GM12878 (cell line): Measurements from ENCODE around the gene NTM. TPM values are rescaled to one million over a fixed set of nuclear protein-coding genes. Genes with fewer than 3 reads are reported as not detected.

Experiments
- ATAC-seq: fragments of 200-7000 bp; cut with Tn5 transposase; 3 replicates; pipeline ENCODE4 v1.9.1; 2020; ENCODE audit warnings: mild to moderate bottlenecking, moderate library complexity
- BruUV-seq: library from RNA; stranded (reverse); fragments of 400-500 nt; replicated peaks from 2 replicates; lab custom pipeline; 2021; lab: Mats Ljungman, UMichigan
- CTCF ChIA-PET: fragments of 300-600 bp; sonication (Branson Sonifier 250); formaldehyde crosslinking; extraction: SDS; loops from one replicate; lab custom pipeline; 2021; ENCODE audit warnings: inconsistent platforms; lab: Yijun Ruan, JAX
- POLR2A ChIA-PET: fragments of 350-600 bp; formaldehyde crosslinking; extraction: SDS; loops from one replicate; lab custom pipeline; 2021; ENCODE audit warnings: inconsistent platforms; lab: Charles Lee
- RAD21 ChIA-PET: fragments of 300-600 bp; sonication (Branson Sonifier 250); formaldehyde crosslinking; loops from one replicate; lab custom pipeline; 2023; ENCODE audit warnings: antibody characterized with exemption; ENCODE audit not compliant: unreplicated experiment; lab: Charles Lee
- SMC1A ChIA-PET: fragments of 300-600 bp; sonication (Branson Sonifier 250); formaldehyde crosslinking; loops from one replicate; lab custom pipeline; 2023; ENCODE audit not compliant: unreplicated experiment, uncharacterized antibody; lab: Charles Lee
- DNase-seq: peaks from one replicate; pipeline ENCODE4 v3.0.0-alpha.2; 2011; ENCODE audit warnings: low read depth, low spot score
- FAIRE-seq: peaks from 3 replicates; lab custom pipeline; 2011; peaks lifted over from hg19 to GRCh38; lab: Jason Lieb, UNC
- H2AFZ ChIP-seq: 2 replicates; pipeline ENCODE4 v1.6.0; 2011; ENCODE audit warnings: low read depth, low read length, control low read depth; ENCODE audit not compliant: control insufficient read depth
- H3K27ac ChIP-seq: 2 replicates; pipeline ENCODE4 v1.5.1; 2011; ENCODE audit warnings: control low read depth; ENCODE audit not compliant: control insufficient read depth, insufficient read depth
- H3K27me3 ChIP-seq, 2 experiments: replicated peaks in 1 of 2; 2 replicates each; pipeline versions ENCODE4 v1.6.0 to v1.6.1; 2011; ENCODE audit warnings: low read length in 1 of 2; ENCODE audit not compliant: control insufficient read depth in 2 of 2, insufficient read depth in 2 of 2
- H3K36me3 ChIP-seq, 2 experiments: 2 replicates each; pipeline ENCODE4 v1.5.1; 2011; ENCODE audit warnings: low read length in 1 of 2; ENCODE audit not compliant: control insufficient read depth in 2 of 2, insufficient read depth in 2 of 2
- H3K4me1 ChIP-seq: 2 replicates; pipeline ENCODE4 v1.6.1; 2011; ENCODE audit warnings: mild to moderate bottlenecking, low read length, moderate library complexity, mixed read lengths; ENCODE audit not compliant: control insufficient read depth, insufficient read depth
- H3K4me2 ChIP-seq: 2 replicates; pipeline ENCODE4 v1.6.0; 2011; ENCODE audit warnings: control low read depth; ENCODE audit not compliant: control insufficient read depth, insufficient read depth
- H3K4me3 ChIP-seq: fragments of 200-600 bp; sonication (generic); 2 replicates; pipeline ENCODE4 v1.5.1; 2016
- H3K79me2 ChIP-seq: 2 replicates; pipeline ENCODE4 v1.6.0; 2011; ENCODE audit warnings: low read length; ENCODE audit not compliant: control insufficient read depth, insufficient read depth
- H3K9ac ChIP-seq: 2 replicates; pipeline ENCODE4 v1.8.0; 2011; ENCODE audit warnings: low read length, control low read depth, mixed read lengths; ENCODE audit not compliant: control insufficient read depth, insufficient read depth
- H3K9me3 ChIP-seq: replicated peaks from 3 replicates; pipeline ENCODE4 v1.5.1; 2011; ENCODE audit warnings: mild to moderate bottlenecking, low read length; ENCODE audit not compliant: control insufficient read depth, insufficient read depth
- H4K20me1 ChIP-seq: 2 replicates; pipeline ENCODE4 v1.6.0; 2011; ENCODE audit not compliant: control insufficient read depth, insufficient read depth
- BMI1 ChIP-seq: fragments of 450-650 bp; IDR thresholded peaks from 2 replicates; pipeline ENCODE4 v1.6.1; 2016; ENCODE audit warnings: mild to moderate bottlenecking, moderate library complexity, borderline replicate concordance
- CBX5 ChIP-seq: sonication (generic); IDR thresholded peaks from 2 replicates; pipeline ENCODE4 v1.6.1; 2016; ENCODE audit warnings: low read depth, moderate library complexity, mild to moderate bottlenecking, inconsistent platforms
- CREB1 ChIP-seq: IDR thresholded peaks from 2 replicates; pipeline ENCODE4 v1.6.1; 2012; ENCODE audit warnings: low read depth, mild to moderate bottlenecking, inconsistent platforms
- ESRRA ChIP-seq: IDR thresholded peaks from 2 replicates; pipeline ENCODE4 v1.6.1; 2012; ENCODE audit warnings: mild to moderate bottlenecking, low read length, improper control_type of control experiment
- ETV6 ChIP-seq, 2 experiments: fragments of 450-650 bp in 1 of 2; IDR thresholded peaks in 1 of 2; conservative IDR thresholded peaks in 1 of 2; 2 replicates each; pipeline ENCODE4 v1.6.1; 2014; ENCODE audit warnings: antibody characterized with exemption in 1 of 2, borderline replicate concordance in 1 of 2, low read depth in 1 of 2, mild to moderate bottlenecking in 1 of 2, moderate library complexity in 1 of 2
- HCFC1 ChIP-seq: fragments of 150-350 bp; IDR thresholded peaks from 2 replicates; pipeline ENCODE4 v1.6.1; 2014; ENCODE audit warnings: low read length
- LARP7 ChIP-seq: fragments of 450-650 bp; IDR thresholded peaks from 2 replicates; pipeline ENCODE4 v1.6.1; 2017; ENCODE audit warnings: mild to moderate bottlenecking
- MEF2A ChIP-seq: IDR thresholded peaks from 2 replicates; pipeline ENCODE4 v1.6.1; 2011; ENCODE audit warnings: low read depth, mild to moderate bottlenecking, low read length, moderate library complexity; ENCODE audit not compliant: insufficient read depth
- NFYB ChIP-seq: IDR thresholded peaks from 2 replicates; pipeline ENCODE4 v1.6.1; 2011; ENCODE audit warnings: low read depth, mild to moderate bottlenecking, low read length, improper control_type of control experiment, moderate library complexity; ENCODE audit not compliant: insufficient read depth
- NR2C2 ChIP-seq: IDR thresholded peaks from 2 replicates; pipeline ENCODE4 v1.6.1; 2011; ENCODE audit warnings: borderline replicate concordance, low read depth; ENCODE audit not compliant: control insufficient read depth, insufficient read length
- RCOR1 ChIP-seq: conservative IDR thresholded peaks from 2 replicates; pipeline ENCODE4 v1.6.1; 2012; ENCODE audit warnings: low read depth, low read length, improper control_type of control experiment
- REST ChIP-seq: IDR thresholded peaks from 2 replicates; pipeline ENCODE4 v1.6.1; 2012; ENCODE audit warnings: mild to moderate bottlenecking, low read depth, low read length
- SREBF2 ChIP-seq: IDR thresholded peaks from 2 replicates; pipeline ENCODE4 v1.6.1; 2012; ENCODE audit warnings: mild to moderate bottlenecking, low read length
- TCF3 ChIP-seq: IDR thresholded peaks from 2 replicates; pipeline ENCODE4 v1.6.1; 2012; ENCODE audit warnings: low read depth, mild to moderate bottlenecking, low read length, borderline replicate concordance; ENCODE audit not compliant: insufficient read depth
- YY1 ChIP-seq: IDR thresholded peaks from 2 replicates; pipeline ENCODE4 v1.6.1; 2011; ENCODE audit warnings: low read depth, mild to moderate bottlenecking, low read length
- ZBED1 ChIP-seq: IDR thresholded peaks from 2 replicates; pipeline ENCODE4 v1.6.1; 2016; ENCODE audit warnings: borderline replicate concordance
- ZNF592 ChIP-seq: fragments of 450-650 bp; IDR thresholded peaks from 2 replicates; pipeline ENCODE4 v1.6.1; 2017; ENCODE audit warnings: mild to moderate bottlenecking, moderate library complexity
- ZNF622 ChIP-seq: fragments of 450-650 bp; IDR thresholded peaks from 2 replicates; pipeline ENCODE4 v1.6.1; 2017; ENCODE audit warnings: mild to moderate bottlenecking, inconsistent platforms
- WGBS: methylation state at CpG from one replicate; pipeline ENCODE4 v1.1.6; 2016; ENCODE audit warnings: low lambda C conversion rate; ENCODE audit not compliant: insufficient replicate concordance, insufficient coverage; ENCODE audit errors: missing lambda C conversion rate; 5-methylcytosine and 5-hydroxymethylcytosine counted together
- in situ Hi-C: fragments of 300-500 bp; cut with MboI; formaldehyde crosslinking; loops from 9 replicates; pipeline ENCODE4 v1.14.3; 2018; ENCODE audit warnings: mixed read lengths
- intact Hi-C: fragments of 100-400 bp; cut with micrococcal nuclease; formaldehyde crosslinking; loops from one replicate; pipeline ENCODE4 v1.14.2; 2022; ENCODE audit not compliant: unreplicated experiment
- polyA plus RNA-seq, 11 experiments: library from polyadenylated mRNA; depleted of rRNA in 4 of 11; unstranded in 6 of 11; stranded (reverse) in 5 of 11; fragments of >200 nt; fragmentation: Nextera tagmentation in 4 of 11; fragmentation: Illumina TruSeq in 1 of 11; extraction: Ambion mirVana in 4 of 11; extraction: Trizol in 1 of 11; gene quantifications; 1 replicate in 1 of 11; 2 replicates in 10 of 11; pipeline versions ENCODE4 v1.2.1 to v1.2.3, GENCODE V29; 2011 to 2016; ENCODE audit warnings: inconsistent platforms in 2 of 11, missing spikeins in 2 of 11, low read depth in 1 of 11
- total RNA-seq, 4 experiments: library from RNA; depleted of rRNA in 3 of 4; stranded (reverse); fragments of >200 nt in 3 of 4; fragmentation: Illumina TruSeq in 1 of 4; extraction: Trizol in 1 of 4; gene quantifications; 2 replicates each; pipeline versions ENCODE4 v1.2.1 to v1.2.3, GENCODE V29; 2013 to 2021

The NTM gene
- total and polyA plus RNA-seq, 10 of the 15 experiments (the other 5 are each of a cell fraction or from before 2014, with no cell fraction given), result not detected

GRCh38 chr11:131985846-131986301 is 615.5 kb downstream of the NTM start (continued):
- TF ChIP-seq ZNF592, result no peak
- no peak for TF ChIP-seq MEF2A
- TF ChIP-seq CBX5, result no peak
- no peak for TF ChIP-seq RCOR1
- TF ChIP-seq LARP7, result no peak
- TF ChIP-seq NFYB, result no peak
- TF ChIP-seq, all 136 proteins: peak for 0

GRCh38 chr11:131987703-131988102 is 617.3 kb downstream of the NTM start:
- ChIA-PET RAD21 (no interaction called here), SMC1A (no interaction called here), CTCF (no interaction called here), POLR2A (no interaction called here)
- intact Hi-C loops (no loop called here), in situ Hi-C loops (no loop called here)
- Histone ChIP-seq H3K9ac (no peak overlapping the region), H4K20me1 (no peaks in the 10 kb centered on the region), H3K4me1 (no peaks in the 10 kb centered on the region), H3K4me3 (no peak overlapping the region), H3K36me3 (no peaks in the 10 kb centered on the region), H3K4me2 (no peak overlapping the region), H2AFZ (no peak overlapping the region), H3K27me3 (no peaks in the 10 kb centered on the region; a peak in 2 of 4 replicates), H3K79me2 (no peaks in the 10 kb centered on the region), H3K27ac (no peak overlapping the region), H3K9me3 (no peaks in the 10 kb centered on the region)
- ATAC-seq, result no peak
- DNase-seq, result no peak
- no peak for FAIRE-seq
- no TSS peak for BruUV-seq
- 0% methylated on average over 2 of the region's 2 CpGs for WGBS
- no peak for TF ChIP-seq ZNF622
- TF ChIP-seq ESRRA, result no peak
- no peak for TF ChIP-seq NR2C2
- no peak for TF ChIP-seq YY1
- no peak for TF ChIP-seq ZBED1
- no peak for TF ChIP-seq CREB1
- no peak for TF ChIP-seq BMI1
- no peak for TF ChIP-seq REST
- no peak for TF ChIP-seq ETV6 (conservative IDR thresholded peaks at IDR 0.05 in 1 of 2, IDR thresholded peaks at IDR 0.05 in 1 of 2; ENCODE audit: borderline replicate concordance in 1 of 2, low read depth in 1 of 2)
- TF ChIP-seq TCF3, result no peak
- TF ChIP-seq HCFC1, result no peak
- TF ChIP-seq SREBF2, result no peak
- TF ChIP-seq CBX5, result no peak
